Jurkat, Clone E6-1 (cell line): ENCODE measurements around the gene PKD1.

Experiments used
- DNase-seq: peaks from one replicate; pipeline ENCODE4 v3.0.0-alpha.2; 2011; ENCODE audit warnings: low read depth, low spot score
- H3K4me3 ChIP-seq: 2 replicates; pipeline ENCODE4 v1.5.1; 2011; ENCODE audit warnings: mild to moderate bottlenecking, low read length, control low read depth, moderate library complexity

Gene PKD1

GRCh38 chr16:2043667-2044451 is 91.8 kb downstream of the PKD1 start:
- no peak overlapping the region for H3K4me3 ChIP-seq
- no peak for DNase-seq

DNA sequence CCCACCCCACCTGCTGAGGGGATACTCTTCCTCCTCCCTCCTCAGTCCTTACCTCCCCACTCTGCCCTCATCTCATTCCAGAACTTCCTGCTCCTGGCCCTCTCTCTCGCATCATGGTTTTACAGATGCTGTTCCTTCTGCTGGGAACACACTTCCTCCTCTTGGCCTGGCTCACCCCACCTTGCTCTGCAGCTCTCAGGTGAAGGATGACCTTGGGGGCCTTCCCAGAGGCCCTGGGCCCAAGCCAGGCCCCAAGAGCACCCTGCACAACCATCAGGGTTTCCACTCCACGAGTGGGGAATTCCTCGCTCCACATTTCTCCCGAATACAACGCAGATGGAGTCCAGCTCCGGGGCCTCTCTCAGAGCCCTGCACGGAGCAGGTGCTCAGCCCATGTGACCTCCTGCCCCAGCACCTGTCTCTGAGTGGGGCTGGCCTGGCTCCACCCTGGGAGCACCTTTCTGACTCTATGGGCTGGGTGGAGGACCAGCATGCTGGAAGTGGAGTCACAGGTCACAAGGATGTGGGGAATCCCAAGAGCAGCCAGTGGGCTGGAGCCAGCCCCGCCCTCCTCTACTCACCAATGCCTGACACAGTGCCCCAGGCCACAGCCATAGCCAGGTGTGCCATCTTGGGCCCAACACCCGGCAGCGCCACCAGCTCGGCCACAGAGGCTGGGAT is 92.6 kb downstream of the PKD1 start:
- no peak overlapping the region for H3K4me3 ChIP-seq
- DNase-seq, result no peak

DNA sequence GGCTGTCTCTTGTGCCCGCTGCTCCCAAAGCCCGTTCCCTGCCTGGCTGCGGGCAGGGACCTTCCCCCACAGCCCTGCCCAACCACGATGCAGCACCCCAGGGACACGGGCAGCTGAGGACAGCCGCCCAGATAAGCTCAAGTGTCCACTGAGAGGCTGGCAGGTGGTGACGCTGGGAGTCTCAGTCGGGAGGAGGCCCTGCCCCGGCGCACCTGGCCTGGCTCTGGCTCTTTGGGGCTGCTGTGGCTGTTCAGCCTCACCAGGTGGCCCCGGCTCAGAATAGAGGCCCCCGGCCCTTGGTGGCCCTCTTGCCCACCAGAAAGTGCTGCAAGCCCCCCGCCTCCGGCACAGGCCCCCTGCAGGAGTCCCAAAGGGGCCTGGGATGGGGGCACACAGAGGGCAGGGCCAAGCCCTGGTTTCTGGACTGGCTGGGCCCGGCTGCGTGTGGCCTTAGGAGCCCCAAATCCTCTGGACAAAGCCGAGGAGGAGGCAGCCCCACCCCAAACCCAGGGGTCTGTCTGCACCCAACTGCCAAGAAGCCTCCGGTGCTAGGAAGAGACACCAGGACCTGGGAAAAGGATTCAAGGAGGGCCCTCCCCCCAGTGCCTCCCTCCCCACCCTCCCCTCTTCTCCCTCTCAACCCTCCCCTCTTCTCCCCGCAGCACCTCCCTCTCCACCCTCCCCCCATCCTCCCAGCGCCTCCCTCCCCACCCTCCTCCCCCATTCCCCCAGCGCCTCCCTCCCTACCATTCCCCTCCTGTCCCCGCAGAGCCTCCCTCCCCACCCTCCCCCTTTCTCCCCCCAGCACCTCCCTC is 93.3 kb downstream of the PKD1 start:
- DNase-seq, result no peak
- no peak overlapping the region for H3K4me3 ChIP-seq

DNA sequence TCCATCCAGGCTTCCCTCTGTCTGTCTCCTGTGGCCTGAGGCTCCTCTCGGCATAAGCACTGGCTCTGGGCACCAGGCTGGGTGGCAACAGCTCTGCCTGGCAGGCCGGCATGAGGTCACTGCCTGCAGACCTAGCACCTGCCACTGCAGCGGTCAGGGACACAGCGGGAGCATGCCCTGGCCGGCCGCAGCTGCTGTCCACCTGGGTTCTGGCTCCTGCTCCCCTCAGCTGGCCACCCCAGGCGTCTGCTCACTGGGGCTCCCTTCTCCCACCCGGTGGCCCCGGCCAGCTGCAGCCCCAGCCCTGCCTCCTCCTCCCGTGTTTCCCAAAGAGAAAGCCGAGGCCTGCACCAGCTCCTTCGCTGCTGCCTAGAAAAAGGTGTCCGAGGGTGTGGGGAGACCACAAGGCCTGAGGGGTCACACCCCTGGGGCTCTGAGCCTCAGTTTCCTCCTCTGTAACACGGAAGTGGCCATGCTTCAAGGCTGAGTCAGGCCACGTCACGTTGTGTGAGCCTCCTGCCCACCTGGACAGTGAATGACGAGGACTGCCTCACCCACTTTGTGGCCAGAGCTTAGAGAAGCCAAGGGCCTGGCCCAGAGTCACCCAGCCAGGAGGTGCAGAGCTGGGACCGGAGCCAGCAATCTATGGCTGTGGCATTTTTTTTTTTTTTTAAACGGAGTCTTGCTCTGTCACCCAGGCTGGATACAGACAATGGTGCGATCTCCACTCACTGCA is 94.7 kb downstream of the PKD1 start:
- H3K4me3 ChIP-seq, result no peak overlapping the region
- no peak for DNase-seq

DNA sequence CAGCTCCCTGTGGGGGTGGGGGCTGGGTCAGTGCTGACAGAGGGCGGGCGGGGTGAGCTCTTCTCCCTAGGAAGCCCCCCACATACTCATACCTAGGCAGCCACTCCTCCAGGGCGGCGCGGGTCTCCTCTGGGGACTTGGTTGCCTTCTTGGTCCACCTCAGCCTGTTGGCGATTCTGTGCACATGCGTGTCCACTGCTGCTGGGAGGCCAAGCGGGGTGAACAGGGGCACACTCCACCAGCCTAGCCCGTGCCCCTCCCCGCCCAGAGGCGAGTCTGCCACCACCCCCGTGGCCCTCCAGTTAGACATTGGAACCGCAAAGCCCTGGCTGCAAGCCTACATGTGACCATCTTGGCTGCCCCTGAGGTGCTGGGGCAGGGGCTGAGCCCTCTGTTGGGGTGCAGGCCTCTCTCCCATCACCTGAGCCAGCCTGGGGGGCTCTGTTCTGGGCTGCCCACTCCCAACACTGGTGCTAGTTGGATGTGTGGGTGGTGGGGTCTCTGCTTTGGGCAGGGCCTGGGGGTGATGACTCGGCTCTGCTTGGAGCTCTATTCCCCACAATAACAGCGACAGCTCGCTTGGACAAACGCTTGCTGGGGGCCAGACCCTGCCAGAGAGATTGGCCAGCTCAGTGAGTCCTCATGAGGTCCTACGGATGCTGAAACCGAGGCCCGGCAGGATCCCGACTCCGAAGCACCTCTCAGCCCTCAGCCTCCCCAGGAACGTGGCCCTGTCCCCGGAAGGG is 95.5 kb downstream of the PKD1 start:
- no peak for DNase-seq
- H3K4me3 ChIP-seq, result no peak overlapping the region

- no peak overlapping the region for H3K4me3 ChIP-seq
- DNase-seq, result no peak
These were observed 96.2 kb downstream of the PKD1 start for GRCh38 chr16:2039274-2040031.
